Effector CD4-positive, alpha-beta T cell (primary cell): ENCODE results near the gene C2orf76.
"Not testable (repeated sequence)": the region's sequence is repeated elsewhere in the genome, so short reads cannot be mapped to it uniquely, and the experiment has no call there.

ENCODE experiments used
- DNase-seq: peaks from one replicate; pipeline ENCODE4 v3.0.0-alpha.2; 2020
- total RNA-seq: gene quantifications from one replicate; lab custom pipeline; 2026; lab: John Stamatoyannopoulos, UW

Gene C2orf76
- total RNA-seq = 3.6 reads per million, percentile 14 among the genes with 10 or more reads in this experiment

- peak; percentile 84 for DNase-seq
Measured at GRCh38 chr2:119366649-119367471, at the start of gene C2orf76, which contains the start of gene DBI. Gene C2orf76, minus strand, starts transcription at chr2:119366834. Its CDS starts 26,875 bp downstream, at chr2:119339959. Gene DBI, plus strand, starts transcription at chr2:119366977. Its CDS starts 75 bp downstream, at chr2:119367052.

GRCh38 chr2:119415630-119416029, 49.0 kb upstream of the C2orf76 start:
- no peak for DNase-seq

- no peak for DNase-seq
Measured at GRCh38 chr2:119414894-119415293, 48.3 kb upstream of the C2orf76 start.

- DNase-seq = no peak
Measured at GRCh38 chr2:119409506-119409905, 42.9 kb upstream of the C2orf76 start.

GRCh38 chr2:119408221-119408619, 41.6 kb upstream of the C2orf76 start:
- no peak for DNase-seq

- DNase-seq = no peak
Measured at GRCh38 chr2:119407430-119408220, 41.0 kb upstream of the C2orf76 start.

GRCh38 chr2:119405151-119405550, 38.5 kb upstream of the C2orf76 start:
- DNase-seq = no peak

GRCh38 chr2:119403618-119404017, 37.0 kb upstream of the C2orf76 start:
- not testable (repeated sequence) for DNase-seq

- DNase-seq = no peak
Measured at GRCh38 chr2:119402645-119403560, 36.3 kb upstream of the C2orf76 start.

GRCh38 chr2:119402106-119402505, 35.5 kb upstream of the C2orf76 start:
- no peak for DNase-seq

GRCh38 chr2:119397196-119397595, 30.6 kb upstream of the C2orf76 start:
- DNase-seq = no peak

- no peak for DNase-seq
Measured at GRCh38 chr2:119393971-119394748, 27.5 kb upstream of the C2orf76 start.

GRCh38 chr2:119389615-119390306, 23.1 kb upstream of the C2orf76 start:
- no peak for DNase-seq

- no peak for DNase-seq
Measured at GRCh38 chr2:119387381-119388129, 20.9 kb upstream of the C2orf76 start.

GRCh38 chr2:119385466-119385865, 18.8 kb upstream of the C2orf76 start:
- no peak for DNase-seq

- no peak for DNase-seq
Measured at GRCh38 chr2:119384971-119385370, 18.3 kb upstream of the C2orf76 start.

GRCh38 chr2:119383410-119384140, 16.9 kb upstream of the C2orf76 start:
- DNase-seq = no peak

GRCh38 chr2:119378566-119378965, 11.9 kb upstream of the C2orf76 start:
- no peak for DNase-seq

- DNase-seq = no peak
Measured at GRCh38 chr2:119377993-119378345, 11.3 kb upstream of the C2orf76 start.
